Measurements from ENCODE around the gene SLC6A19. TPM values are rescaled to one million over a fixed set of nuclear protein-coding genes. Genes with fewer than 3 reads are reported as not detected.

SLC6A19 gene
- polyA plus RNA-seq, 3 donors = not detected

DNA sequence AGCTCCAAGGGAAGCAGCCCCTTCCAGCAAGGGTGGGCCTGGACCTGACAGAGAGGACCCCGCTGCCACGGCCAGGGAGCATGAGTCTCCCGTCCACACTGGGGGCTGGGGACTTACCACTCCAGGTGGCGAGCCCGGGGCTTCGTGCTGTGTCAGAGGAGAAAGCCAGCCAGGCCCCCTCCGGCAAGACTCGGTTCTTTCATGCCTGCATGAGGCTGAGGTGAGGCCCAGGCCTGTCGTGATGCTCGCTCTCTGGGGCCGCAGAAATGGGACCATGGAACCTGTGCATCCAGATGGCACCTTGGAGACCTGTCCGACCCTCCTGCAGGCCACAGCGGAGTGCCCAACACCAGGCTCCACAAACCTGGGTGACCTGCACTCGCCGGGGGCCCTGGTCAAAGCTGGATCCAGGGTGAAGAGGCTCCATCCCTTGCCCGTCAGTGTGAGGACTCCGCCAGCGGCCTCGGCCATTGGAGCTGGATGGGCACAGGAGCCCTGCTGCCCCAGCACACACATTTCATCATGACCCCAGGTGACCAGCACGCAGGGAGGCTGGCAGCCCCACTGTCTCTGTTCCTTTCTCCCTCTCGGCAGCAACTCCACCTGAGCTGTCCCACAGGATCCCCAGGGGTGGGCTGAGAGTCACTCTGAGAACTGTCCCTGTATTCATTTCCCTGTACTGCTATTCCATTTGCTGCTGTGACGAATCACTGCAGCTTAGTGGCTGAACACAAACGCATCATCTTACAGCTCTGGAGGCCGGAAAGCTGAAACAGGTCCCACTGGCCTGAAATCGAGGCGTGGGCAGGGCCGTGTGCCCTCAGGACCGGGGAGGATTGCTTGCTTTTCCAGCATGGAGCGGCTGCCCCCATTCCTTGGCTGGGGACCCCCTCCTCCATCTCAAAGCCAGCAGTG is 48.2 kb downstream of the SLC6A19 start:
- peaks cover 2 to 26% (median 5%) of the 10 kb centered on the region in 3 donors for H3K27me3 Mint-ChIP-seq (ENCODE audit: low read depth in 3 of 3)
- intact Hi-C loops (cut with micrococcal nuclease) = no loop called here
- no peak overlapping the region for H3K9ac ChIP-seq (ENCODE audit: insufficient read depth, low read length, poor library complexity, severe bottlenecking)
- 85% methylated on average over 29 of the region's 29 CpGs for WGBS (ENCODE audit: insufficient coverage)
- H3K4me3 ChIP-seq (replicated peaks in 1 of 3; ENCODE audit: low read depth in 2 of 3, low read length in 3 of 3) = no peak overlapping the region
- no peaks in the 10 kb centered on the region for H3K4me1 ChIP-seq (ENCODE audit: control insufficient read depth in 1 of 2, insufficient read depth in 2 of 2, low read length in 2 of 2)
- H3K36me3 ChIP-seq (replicated peaks in 1 of 2; ENCODE audit: control insufficient read depth in 1 of 2, insufficient read depth in 2 of 2, low read length in 2 of 2) = no peaks in the 10 kb centered on the region
- H3K9me3 Mint-ChIP-seq = peaks cover 0 to 2% (median 0%) of the 10 kb centered on the region in 7 donors
- no peak overlapping the region for H3K27ac Mint-ChIP-seq
- H3K27ac ChIP-seq (ENCODE audit: low read depth in 1 of 2, low read length in 2 of 2) = no peak overlapping the region
- no peak overlapping the region for H2AFZ ChIP-seq (ENCODE audit: insufficient read depth, low read depth, low read length, poor library complexity, severe bottlenecking)
- no peaks in the 10 kb centered on the region for H3K9me3 ChIP-seq (replicated peaks in 1 of 2; ENCODE audit: control insufficient read depth in 1 of 2, insufficient read depth in 1 of 2, low read length in 2 of 2)
- no peak overlapping the region for H3K4me2 ChIP-seq (replicated peaks; ENCODE audit: extremely low read depth, low read length, poor library complexity, severe bottlenecking)
- no peaks in the 10 kb centered on the region for H3K36me3 Mint-ChIP-seq
- H4K20me1 ChIP-seq (ENCODE audit: insufficient read depth, low read length) = no peaks in the 10 kb centered on the region
- H3K4me3 Mint-ChIP-seq = no peak overlapping the region
- H3K4me1 Mint-ChIP-seq = no peaks in the 10 kb centered on the region
- TF ChIP-seq, protein P1, sequence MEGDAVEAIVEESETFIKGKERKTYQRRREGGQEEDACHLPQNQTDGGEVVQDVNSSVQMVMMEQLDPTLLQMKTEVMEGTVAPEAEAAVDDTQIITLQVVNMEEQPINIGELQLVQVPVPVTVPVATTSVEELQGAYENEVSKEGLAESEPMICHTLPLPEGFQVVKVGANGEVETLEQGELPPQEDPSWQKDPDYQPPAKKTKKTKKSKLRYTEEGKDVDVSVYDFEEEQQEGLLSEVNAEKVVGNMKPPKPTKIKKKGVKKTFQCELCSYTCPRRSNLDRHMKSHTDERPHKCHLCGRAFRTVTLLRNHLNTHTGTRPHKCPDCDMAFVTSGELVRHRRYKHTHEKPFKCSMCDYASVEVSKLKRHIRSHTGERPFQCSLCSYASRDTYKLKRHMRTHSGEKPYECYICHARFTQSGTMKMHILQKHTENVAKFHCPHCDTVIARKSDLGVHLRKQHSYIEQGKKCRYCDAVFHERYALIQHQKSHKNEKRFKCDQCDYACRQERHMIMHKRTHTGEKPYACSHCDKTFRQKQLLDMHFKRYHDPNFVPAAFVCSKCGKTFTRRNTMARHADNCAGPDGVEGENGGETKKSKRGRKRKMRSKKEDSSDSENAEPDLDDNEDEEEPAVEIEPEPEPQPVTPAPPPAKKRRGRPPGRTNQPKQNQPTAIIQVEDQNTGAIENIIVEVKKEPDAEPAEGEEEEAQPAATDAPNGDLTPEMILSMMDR (IDR thresholded peaks at IDR 0.05) = no peak
- H3K27me3 ChIP-seq (ENCODE audit: control insufficient read depth in 2 of 2, insufficient read depth in 2 of 2, low read length in 2 of 2) = peaks cover 0 to 14% of the 10 kb centered on the region in 2 donors
- no peaks in the 10 kb centered on the region for H3K79me2 ChIP-seq (ENCODE audit: insufficient read depth, low read length)
- DNase-seq = no peak

DNA sequence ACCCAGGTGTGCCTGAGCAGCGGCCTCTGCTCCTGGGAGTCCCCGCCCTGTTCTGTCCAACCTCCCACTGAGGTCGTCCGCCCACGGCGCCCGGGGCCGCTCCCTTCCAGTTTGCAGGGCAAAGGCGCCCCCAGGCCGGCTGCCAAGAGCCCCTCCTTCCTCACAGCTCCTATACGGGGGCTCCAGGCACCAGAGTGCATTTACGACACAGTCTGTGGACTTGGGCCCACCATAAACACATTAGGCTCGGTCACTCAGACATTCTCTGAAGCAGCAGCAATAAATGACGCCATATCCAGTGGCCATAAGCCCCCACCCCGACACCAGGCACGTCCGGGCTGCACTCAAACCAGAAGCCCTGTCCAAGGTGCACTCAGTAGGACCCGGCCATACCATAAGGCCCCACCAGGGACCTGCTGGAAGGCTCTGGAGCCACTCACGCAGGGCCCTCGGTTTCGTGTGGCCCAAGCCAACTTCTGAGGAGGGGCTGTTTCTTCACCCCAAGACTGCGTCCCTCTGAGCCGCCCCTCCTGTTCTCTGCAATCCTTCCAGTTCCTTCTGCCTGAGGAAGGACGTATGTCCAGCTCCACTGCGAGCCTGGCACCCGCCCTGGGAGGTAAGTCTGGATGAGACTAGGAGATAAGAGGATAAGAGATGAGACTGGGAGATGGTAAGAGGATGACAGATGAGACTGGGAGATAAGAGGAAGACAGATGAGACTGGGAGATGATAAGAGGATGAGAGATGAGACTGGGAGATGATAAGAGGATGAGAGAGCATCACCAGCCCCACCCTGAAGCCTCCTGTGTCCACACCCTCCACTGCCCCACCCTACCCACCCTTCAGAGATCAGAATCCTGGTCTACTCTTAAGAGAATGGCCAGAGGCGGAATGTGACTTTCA is 50.5 kb downstream of the SLC6A19 start:
- Histone ChIP-seq H3K79me2 (ENCODE audit: insufficient read depth, low read length) (no peaks in the 10 kb centered on the region), H3K9me3 (replicated peaks in 1 of 2; ENCODE audit: control insufficient read depth in 1 of 2, insufficient read depth in 1 of 2, low read length in 2 of 2) (no peaks in the 10 kb centered on the region), H3K4me3 (replicated peaks in 1 of 3; ENCODE audit: low read depth in 2 of 3, low read length in 3 of 3) (no peak overlapping the region), H3K4me2 (replicated peaks; ENCODE audit: extremely low read depth, low read length, poor library complexity, severe bottlenecking) (no peak overlapping the region), H2AFZ (ENCODE audit: insufficient read depth, low read depth, low read length, poor library complexity, severe bottlenecking) (no peak overlapping the region), H3K4me1 (ENCODE audit: control insufficient read depth in 1 of 2, insufficient read depth in 2 of 2, low read length in 2 of 2) (no peaks in the 10 kb centered on the region), H4K20me1 (ENCODE audit: insufficient read depth, low read length) (no peaks in the 10 kb centered on the region), H3K36me3 (replicated peaks in 1 of 2; ENCODE audit: control insufficient read depth in 1 of 2, insufficient read depth in 2 of 2, low read length in 2 of 2) (no peaks in the 10 kb centered on the region), H3K9ac (ENCODE audit: insufficient read depth, low read length, poor library complexity, severe bottlenecking) (no peak overlapping the region), H3K27me3 (ENCODE audit: control insufficient read depth in 2 of 2, insufficient read depth in 2 of 2, low read length in 2 of 2) (peaks cover 0 to 5% of the 10 kb centered on the region in 2 donors), H3K27ac (ENCODE audit: low read depth in 1 of 2, low read length in 2 of 2) (no peak overlapping the region)
- Mint-ChIP-seq H3K36me3 (no peaks in the 10 kb centered on the region), H3K4me1 (no peaks in the 10 kb centered on the region), H3K4me3 (no peak overlapping the region), H3K9me3 (no peaks in the 10 kb centered on the region), H3K27me3 (ENCODE audit: low read depth in 3 of 3) (peaks cover 2 to 5% (median 4%) of the 10 kb centered on the region in 3 donors), H3K27ac (no peak overlapping the region)
- WGBS (ENCODE audit: insufficient coverage) = 76% methylated on average over 21 of the region's 27 CpGs
- DNase-seq = no peak
- intact Hi-C loops (cut with micrococcal nuclease) = no loop called here
- TF ChIP-seq, protein P1 (IDR thresholded peaks at IDR 0.05) = no peak

Data from CD14-positive monocyte (primary cell).